HG02884 (cell line): ENCODE measurements around the gene ZNF48.

Experiments
- ATAC-seq: cut with Tn5 transposase; IDR thresholded peaks from one replicate; pipeline ENCODE4 v1.9.1; 2021; ENCODE audit warnings: mild to moderate bottlenecking, moderate library complexity; ENCODE audit not compliant: unreplicated experiment

The ZNF48 gene

GRCh38 chr16:30437511-30438046 is 42.4 kb downstream of the ZNF48 start:
- ATAC-seq: no peak

GRCh38 chr16:30438835-30439234 is 43.6 kb downstream of the ZNF48 start:
- ATAC-seq: no peak

GRCh38 chr16:30439720-30440348 is 44.6 kb downstream of the ZNF48 start:
- ATAC-seq: no peak

- ATAC-seq: no peak
These were observed 48.4 kb downstream of the ZNF48 start for GRCh38 chr16:30443631-30444030.

- no peak for ATAC-seq
These were observed 49.3 kb downstream of the ZNF48 start for GRCh38 chr16:30444231-30445148.

- no peak for ATAC-seq
These were observed 49.9 kb downstream of the ZNF48 start for GRCh38 chr16:30445149-30445407.

GRCh38 chr16:30445408-30446202 is 50.4 kb downstream of the ZNF48 start, which contains the start of gene SEPHS2:
SEPHS2 (minus strand) TSS chr16:30445874; CDS start chr16:30445727, 147 bp downstream.
- ATAC-seq: peak; percentile 82

GRCh38 chr16:30446203-30446595 is 51.0 kb downstream of the ZNF48 start:
- no peak for ATAC-seq

GRCh38 chr16:30447512-30448226 is 52.4 kb downstream of the ZNF48 start:
- ATAC-seq: no peak

- ATAC-seq: no peak
These were observed 53.9 kb downstream of the ZNF48 start for GRCh38 chr16:30449116-30449435.
